SW 1271 (cell line): Measurements from ENCODE around the gene CCDC83.
"Not testable (repeated sequence)": the region's sequence is repeated elsewhere in the genome, so short reads cannot be mapped to it uniquely, and the experiment has no call there.

ENCODE experiments used
- DNase-seq, 2 experiments: peaks; one replicate each; lab custom pipeline; 2025; lab: John Stamatoyannopoulos, UW

The CCDC83 gene

DNA sequence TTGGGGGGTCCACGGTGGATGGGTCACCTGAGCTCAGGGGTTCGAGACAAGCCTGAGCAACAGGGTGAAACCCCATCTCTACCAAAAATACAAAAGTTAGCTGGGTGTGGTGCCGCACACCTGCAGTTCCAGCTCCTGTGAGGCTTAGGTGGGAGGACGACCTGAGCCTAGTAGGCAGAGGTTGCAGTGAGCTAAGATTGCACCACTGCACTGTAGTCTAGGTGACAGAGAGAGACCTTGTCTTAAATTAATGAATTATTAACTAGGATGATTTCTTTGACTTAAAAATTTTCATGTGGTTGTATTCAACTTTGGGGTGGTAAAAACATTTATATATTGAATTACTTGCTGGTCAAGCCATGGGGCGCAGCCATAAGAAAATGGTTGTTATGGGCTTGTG is 33.9 kb downstream of the CCDC83 start:
- no peak for DNase-seq

DNA sequence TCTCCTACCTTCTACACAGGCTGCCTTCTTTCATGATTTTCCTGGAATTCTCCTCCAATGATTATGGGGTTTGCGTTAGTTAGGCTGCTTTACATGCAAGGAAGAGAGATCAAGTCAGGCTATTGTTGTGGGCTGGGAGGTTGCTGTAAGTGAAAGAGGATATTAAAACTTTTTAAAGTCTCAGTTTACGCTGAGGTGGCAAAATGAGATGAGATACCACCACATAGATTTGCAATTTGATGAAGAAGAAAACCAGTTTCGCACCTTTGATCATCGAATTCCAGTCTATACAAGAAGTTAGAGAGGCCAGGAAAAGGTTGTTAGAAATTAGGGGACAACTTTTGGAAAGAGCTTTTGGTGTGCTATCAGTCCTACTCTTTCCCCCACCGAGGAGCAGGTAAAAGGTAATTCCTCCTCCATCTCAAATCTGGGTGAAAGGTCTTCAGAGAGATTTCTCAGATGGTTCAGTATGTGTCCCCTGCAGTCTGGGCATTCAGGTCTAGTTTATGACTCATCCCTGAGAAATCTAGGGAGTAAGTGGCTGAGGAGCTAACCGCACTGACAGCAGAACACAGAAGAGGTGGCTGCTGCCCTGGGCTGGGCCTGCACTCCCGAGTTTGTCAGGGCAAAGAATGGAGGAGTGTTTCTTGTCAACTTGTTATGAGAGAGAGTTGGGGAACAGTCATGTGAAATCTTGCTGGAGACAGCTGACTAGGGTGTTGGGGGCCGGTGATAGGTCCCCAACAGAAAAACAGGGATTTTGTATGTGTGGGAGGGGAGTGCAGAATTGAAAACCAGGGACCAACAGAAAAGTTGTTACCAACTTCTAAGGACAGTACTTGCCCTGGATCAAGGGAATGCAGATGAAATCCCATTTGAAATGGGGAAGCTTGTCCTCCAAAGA is 34.7 kb downstream of the CCDC83 start:
- peak in 1 of 2 experiments; percentile 58 for DNase-seq

DNA sequence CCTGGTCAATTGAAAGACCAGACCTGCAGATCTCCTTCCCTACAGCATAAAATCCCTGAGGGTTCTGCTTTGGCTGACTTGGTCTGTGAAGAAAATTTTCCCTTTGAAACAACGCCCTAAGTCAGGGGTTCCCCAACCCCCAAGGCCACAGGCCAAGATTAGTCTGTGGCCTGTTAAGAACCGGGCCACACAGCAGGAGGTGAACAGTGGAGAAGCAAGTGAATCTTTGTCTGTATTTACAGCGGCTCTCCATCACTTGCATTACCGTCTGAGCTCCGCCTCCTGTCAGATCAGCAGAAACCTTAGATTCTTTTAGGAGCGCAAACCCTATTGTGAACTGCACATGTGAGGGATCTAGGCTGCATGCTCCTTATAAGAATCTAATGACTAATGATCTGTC is 38.2 kb downstream of the CCDC83 start:
- DNase-seq: no peak

DNA sequence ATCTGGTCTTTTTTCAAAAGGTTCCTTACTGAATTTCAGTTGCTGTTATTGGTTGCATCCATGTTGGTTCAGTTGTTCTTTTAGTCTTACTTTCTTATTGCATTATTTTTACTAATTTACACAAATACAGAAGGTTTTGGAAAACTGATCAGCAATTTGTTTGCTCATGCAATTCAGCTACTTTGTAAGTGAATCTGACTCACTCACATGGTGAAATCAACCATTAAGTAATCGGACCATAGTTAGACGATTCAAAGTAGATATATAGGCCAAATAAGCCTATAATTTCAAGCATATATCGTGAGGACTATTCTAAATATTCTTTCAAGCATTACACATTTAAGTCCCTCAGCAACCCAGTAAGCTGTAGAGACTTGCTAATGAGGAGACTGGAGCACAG is 41.7 kb downstream of the CCDC83 start:
- DNase-seq: no peak

DNA sequence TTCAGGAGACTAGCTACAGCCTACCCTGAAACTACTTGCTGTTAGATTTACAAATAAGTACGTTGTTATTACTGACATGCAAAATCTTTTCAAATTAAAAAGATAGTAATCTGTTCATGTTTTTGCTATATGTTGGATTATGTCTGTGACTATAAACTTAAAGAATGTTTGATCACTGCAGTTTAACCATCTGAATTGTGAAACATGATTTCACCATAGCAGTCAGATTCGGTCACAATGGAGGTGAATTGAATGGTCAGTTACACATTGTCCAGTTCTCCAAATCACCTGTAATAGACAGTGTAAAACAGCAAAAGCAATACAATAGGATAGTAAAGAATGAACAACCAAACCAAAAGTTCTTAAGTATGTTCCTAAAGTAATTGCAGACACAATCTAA is 43.3 kb downstream of the CCDC83 start:
- no peak for DNase-seq

DNA sequence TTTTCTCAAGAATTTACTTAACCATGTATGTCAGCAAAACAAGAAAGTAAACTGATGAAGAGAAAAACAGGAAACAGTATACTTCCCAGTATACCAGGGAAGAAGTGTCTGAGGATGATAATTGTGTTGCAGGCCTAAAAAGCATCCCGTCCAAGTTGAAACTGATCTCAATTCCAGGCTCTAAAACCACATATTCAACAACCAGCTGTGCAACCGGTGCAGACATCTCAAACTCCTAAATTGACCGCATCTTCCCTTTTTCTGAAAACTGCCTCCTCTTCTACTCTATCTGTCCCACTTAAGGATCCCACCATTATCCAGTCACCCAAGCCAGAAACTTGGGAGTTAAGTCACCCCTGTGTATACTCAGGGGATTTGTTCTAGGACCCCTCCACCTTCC is 47.2 kb downstream of the CCDC83 start:
- DNase-seq: no peak

DNA sequence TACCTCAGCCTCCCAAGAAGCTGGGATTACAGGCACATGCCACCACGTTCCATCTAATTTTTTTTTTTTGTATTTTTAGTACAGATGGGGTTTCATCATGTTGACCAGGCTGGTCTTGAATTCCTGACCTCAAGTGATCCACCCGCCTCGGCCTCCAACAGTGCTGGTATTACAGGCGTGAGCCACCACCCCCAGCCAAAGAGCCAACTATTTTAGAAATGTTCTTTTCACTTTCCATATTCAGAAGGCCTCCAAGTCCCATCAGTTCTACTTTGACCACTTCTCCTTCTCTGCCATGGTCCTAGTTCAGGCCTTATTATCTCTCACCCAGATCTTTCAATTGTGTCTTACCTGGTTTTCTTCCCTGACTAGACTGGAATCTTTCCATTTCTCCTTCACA is 48.2 kb downstream of the CCDC83 start:
- DNase-seq: no peak

DNA sequence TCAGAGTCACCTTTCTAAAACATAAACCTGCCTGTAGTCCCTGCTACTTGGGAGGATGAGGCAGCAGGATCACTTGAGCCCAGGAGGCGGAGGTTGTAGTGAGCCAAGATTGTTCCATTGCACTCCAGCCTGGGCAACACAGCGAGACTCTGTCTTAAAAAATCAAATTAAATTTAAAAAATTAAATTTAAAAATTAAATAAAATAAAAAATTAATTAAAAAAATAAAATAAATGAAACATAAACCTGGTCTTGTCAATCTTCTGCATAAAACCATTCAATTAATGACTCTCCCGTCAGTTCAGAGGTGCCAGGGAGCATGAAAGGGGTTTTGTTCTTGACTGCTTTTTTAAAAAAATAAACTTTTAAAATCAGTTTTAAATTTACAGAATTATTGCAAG is 48.6 kb downstream of the CCDC83 start:
- no peak for DNase-seq

DNA sequence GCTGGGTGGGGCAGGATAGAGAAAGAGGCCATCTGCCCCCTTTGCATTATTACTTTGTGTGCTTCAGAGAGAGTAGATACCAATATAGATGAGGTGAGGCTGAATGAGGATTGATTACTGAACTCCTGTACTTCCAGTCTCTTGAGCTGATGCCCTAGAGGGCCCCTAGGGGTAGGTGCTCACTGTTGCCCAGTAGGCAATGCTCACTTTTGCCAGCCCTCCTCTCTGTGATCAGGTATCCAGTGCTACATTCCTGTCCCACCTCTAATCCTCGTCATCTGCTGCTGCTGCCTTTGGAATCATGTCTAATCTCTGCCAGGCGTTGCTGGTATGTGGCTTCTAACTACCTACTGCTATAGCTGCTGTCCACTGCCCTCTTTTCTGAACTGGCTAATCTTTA is 57.2 kb downstream of the CCDC83 start:
- DNase-seq: no peak

DNA sequence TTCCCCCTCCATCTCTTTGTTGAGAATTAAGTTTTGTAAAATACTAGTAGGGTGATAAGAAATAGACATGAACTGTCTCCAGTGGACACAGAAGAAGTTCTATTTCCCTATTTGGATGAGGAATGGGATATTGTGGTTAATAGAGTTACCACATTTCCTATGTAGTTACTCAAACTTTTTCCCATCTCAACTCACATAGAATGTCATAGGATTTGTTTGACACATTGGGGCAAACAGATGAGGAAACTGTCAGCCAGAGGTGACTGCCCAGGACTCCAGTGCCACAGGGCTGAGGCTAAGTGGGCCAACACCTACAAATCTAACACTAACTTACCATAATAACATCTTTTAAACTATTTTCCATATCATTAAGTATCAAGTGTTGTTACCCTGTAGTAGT is 58.3 kb downstream of the CCDC83 start:
- DNase-seq: no peak

DNA sequence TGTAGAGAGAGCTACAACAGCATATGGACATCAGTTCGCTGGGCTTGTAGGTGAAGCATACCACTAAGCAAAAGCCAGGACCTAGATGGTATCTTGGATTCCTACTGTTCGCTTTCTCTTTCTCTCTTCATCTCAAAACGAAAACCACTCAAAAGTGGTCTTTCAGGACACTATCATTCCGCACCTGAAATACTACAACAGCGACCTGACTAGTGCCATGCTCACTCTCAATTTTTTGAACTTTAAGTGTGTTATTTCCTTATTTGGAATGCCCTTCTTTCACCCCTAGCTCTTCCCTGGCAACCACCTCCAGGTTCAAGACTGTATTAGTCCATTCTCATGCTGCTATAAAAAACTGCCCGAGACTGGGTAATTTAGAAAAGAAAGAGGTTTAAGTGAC is 59.2 kb downstream of the CCDC83 start:
- DNase-seq: no peak

DNA sequence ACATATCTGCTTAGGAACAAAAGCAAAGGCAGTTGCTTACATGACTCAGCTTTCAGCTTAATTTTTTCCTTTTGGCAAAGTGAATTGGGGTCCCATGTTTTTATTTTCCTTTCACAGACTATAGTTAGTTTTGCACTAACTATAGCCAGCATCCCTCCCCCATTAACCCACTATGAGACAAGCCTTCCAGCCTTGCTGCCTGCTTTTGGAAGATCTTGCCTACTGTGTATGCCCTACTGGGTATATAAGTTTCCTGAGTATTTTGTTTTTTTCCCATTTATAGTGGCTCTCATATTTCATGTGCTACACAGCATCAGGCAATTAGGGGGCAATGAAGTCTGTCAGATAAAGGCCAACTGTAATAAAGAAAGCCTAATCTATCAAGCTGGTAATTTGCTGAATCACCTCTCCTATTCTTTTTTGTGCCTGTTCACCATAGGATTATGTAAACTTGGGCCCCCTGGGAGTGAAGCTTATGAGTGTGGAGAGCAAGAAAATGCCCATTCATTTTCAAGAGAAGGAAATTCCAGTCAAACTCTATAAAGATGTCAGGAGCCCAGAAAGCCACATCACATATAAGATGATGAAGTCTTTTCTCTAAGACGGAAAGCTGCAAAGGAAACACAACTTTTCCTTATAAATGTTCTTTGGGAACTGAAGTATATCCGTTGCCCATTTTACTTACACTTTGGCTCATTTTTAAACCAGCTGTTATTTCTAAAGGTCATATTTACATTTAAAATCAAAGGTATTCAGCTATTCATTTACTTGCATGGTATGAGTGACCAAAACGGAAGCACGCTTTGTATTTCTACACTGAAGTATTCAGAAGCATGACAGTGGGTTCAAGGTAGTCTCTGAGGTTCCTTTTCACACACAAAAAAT is 64.0 kb downstream of the CCDC83 start:
- no peak for DNase-seq

DNA sequence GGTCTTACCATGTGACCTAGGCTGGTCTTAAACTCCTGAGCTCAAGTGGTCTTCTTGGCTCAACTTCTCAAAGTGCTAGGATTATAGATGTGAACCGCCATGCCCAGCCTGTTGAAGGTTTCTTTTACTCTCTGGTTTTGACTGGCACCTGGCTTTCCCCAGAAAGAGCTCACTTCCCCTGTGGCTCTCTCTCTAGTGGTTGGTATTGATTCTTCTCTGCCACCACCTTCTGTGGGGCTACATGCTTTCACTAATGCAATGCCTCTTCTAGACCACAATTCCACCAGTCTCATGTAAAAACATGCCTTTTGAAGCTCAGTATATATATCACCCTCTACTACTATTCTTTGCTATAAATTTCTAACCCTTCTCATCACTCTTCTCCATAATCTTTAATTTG is 67.2 kb downstream of the CCDC83 start:
- no peak for DNase-seq

DNA sequence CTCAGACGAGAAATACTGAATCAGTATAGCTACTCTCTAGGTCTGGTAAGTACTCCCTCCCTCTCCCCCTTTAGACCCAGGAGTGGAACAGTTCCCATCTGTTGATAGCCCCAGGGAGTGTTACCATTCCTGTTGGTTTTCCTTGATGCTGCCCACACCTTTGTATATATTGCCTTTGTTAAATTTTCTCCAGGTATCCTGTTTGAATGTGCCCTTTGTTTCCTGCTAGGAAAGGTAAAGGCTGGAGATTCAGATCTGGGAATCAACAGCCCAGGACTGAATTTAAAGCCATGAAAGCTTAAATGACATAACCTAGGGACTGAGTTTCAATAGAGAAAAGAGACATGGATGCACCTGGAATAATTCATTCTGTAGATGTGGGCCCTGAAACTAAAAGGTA is 68.3 kb downstream of the CCDC83 start:
- no peak for DNase-seq

DNA sequence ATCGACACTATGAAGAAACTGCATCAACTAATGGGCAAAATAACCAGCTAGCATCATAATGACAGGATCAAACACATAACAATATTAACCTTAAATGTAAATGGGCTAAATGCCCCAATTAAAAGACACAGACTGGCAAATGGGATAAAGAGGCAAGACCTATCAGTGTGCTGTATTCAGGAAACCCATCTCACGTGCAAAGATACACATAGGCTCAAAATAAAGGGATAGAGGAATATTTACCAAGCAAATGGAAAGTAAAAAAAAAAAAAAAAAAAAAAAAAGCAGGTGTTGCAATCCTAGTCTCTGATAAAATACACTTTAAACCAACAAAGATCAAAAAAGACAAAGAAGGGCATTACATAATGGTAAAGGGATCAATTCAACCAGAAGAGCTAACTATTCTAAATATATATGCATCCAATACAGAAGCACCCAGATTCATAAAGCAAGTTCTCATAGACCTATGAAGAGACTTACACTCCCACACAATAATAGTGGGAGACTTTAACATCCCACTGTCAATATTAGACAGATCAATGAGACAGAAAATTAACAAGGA is 71.6 kb downstream of the CCDC83 start:
- not testable (repeated sequence) for DNase-seq

DNA sequence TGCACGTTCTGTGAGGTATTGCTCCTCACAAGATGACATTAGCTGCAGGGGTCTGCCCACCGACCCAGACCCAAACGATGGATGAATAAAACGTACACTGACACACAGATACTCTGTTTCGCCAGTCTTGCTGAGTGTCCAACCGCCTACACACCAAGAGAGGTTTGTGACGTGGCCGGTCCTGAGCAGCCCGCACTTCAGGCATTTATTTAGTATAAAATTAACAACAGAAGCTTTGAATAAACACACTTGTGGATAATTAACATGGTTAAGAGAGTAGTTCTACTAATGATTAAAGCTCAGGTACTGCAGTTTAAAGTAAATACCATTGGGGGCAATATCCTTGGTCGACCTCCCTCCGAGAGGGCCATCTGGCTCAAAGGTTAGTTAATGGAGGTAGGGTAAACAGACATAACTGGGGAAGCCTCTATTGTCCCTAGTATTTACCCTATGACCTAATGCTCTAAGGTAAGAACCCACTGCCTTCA is 75.7 kb downstream of the CCDC83 start:
- DNase-seq: no peak

DNA sequence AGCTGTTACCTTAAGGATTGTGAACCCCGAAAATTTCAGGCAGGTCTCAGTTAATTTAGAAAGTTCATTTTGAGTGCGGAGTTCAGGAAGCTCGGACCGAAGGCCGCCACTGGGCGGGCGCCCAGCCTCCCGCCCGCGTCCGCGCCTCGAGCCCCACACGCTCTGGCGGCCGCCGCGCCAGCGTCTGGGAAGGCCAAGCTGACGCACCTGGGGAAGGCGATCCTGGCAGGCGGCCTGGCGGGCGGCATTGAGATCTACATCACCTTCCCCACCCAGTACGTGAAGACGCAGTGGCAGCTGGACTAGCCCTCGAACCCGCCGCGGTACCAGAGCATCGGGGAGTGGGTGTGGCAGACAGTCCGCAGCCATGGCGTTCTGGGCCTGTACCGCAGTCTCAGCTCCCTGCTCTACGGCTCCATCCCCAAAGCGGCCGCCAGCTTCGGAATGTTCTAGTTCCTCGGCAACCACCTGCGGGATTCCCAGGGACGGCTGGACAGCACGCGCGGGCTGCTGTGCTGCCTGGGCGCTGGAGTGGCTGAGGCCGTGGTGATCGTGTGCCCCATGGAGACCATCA is 79.5 kb downstream of the CCDC83 start:
- DNase-seq: no peak

DNA sequence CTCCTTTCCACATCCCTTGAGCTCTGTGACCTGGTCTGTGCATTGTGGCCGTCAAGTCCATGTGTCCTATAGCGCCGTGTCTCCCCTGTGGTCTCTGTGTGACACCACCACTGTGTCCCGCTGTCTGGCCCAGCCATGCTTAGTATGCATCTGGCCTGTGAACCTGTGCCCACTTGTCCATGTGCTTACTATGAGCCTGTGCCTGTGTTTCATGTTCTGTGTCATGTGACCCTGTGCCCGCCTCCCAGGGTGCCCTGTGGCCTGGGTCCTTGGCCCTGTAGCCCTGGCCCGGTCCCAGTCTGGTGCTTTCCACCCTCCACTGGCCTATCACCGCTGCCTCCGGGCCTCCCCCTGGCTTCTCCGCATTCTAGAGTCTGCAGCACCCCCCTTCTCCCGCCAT is 80.6 kb downstream of the CCDC83 start:
- DNase-seq: no peak

DNA sequence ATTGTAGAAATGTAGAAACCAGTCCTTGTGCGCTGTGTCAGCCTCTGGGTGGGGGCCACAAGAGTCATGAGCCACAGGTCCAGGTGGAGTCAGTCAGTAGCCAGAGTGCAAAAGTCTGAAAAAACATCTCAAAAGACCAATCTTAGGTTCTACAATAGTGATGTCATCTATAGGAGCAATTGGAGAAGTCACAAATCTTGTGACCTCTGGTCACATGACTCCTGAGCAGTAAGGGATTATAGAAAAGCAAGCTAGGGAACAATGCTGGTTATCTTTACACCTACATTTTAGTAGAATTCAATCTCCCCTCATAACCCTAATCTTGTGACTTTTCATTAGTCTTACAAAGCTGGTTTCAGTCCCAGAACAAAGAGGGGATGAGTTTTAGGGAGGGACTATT is 82.7 kb downstream of the CCDC83 start:
- DNase-seq: no peak

DNA sequence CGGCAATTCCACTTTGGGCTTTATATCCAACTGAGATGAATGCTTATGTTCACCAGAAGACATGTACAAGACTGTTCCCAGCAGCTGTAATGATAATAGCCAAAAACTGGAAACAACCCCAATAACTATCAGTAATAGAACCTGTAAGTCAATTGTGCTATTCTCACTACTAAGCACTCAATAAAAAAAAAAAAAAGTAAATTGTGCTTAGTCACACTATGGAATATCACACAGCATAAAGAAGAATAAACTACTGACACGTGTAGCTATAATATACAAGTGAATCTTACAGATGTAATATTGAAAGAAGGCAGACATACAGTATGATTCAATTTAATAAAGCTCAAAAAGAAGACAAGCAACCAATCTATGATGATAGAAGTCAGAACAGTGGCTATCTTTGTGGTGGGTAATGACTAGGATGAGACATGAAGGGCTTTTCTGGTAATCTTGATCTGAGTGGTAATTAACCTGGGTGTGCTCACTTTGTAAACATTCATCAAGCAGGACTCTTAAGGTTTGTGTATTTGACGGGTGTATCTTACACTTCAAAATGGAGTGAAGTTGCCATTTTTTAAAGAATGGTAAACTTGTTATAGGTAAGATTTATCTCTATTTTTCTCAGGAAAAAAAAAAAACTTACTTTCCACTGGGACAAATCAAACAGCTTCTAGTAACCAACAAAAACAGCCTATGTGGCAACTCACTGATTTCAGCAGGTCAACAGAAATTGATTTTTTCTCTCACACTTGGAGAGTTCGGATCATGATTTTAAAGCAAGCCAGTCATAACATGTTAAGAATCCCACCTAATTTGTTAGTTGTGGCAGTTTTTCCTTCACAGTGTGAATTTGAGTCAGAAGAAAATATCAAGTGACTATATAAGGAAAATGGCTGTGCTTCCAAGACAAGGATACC is 84.2 kb downstream of the CCDC83 start:
- DNase-seq: no peak

DNA sequence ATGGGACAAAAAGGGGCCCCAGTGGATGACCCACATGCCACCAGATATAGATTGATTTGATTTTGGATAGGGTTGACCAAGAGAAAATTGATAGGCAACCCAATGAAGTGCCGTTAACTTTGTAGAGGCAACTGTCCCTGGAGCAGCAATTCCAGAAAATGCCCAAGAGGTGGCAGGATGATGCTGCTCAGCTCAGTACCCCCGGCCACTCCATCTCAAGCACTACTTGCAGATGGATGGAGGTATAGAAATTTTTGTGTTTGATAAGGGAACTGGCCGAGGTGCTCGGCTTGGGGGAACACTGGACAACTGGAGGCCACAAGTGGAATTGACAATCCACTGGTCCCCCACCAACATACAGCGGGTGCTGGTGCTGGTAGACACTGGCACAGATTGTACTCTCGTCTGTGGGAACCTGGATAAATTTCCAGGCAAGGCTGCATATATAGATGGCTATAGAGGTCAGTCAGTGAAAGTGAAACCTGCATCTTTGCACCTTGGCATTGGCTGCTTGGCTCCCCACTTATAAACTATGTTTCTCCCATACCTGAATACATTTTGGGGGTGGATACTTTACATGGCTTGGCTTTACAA is 86.3 kb downstream of the CCDC83 start:
- DNase-seq: peak in 1 of 2 experiments; percentile 42
